HepG2 (cell line): ENCODE data around the gene NEDD4L. TPM values are rescaled to one million over a fixed set of nuclear protein-coding genes. Genes with fewer than 3 reads are reported as not detected.

ENCODE experiments used
- CEBPB ChIP-seq: IDR thresholded peaks from 2 replicates; pipeline ENCODE4 v1.6.1; 2011; ENCODE audit warnings: low read depth, low read length, improper control_type of control experiment, borderline replicate concordance
- CENPX ChIP-seq: sonication (generic); formaldehyde crosslinking; IDR thresholded peaks from 2 replicates; pipeline ENCODE4 v1.9.0; 2021; ENCODE audit warnings: mild to moderate bottlenecking, missing genetic modification reagents, moderate library complexity
- CHD4 ChIP-seq: fragments of 200-600 bp; sonication (generic); IDR thresholded peaks from 2 replicates; pipeline ENCODE4 v1.7.0; 2017; ENCODE audit warnings: mild to moderate bottlenecking, low read length, borderline replicate concordance
- FOSL2 ChIP-seq: sonication (generic); formaldehyde crosslinking; IDR thresholded peaks from 2 replicates; pipeline ENCODE4 v1.4.0; 2020; ENCODE audit warnings: missing genetic modification reagents
- FOXP1 ChIP-seq, 2 experiments: fragments of 450-650 bp in 1 of 2; IDR thresholded peaks; 2 replicates each; pipeline ENCODE4 v1.6.1; 2017 to 2018; ENCODE audit warnings: antibody characterized with exemption in 1 of 2
- GATA4 ChIP-seq: sonication (generic); IDR thresholded peaks from 2 replicates; pipeline ENCODE4 v1.6.1; 2016; ENCODE audit warnings: antibody characterized with exemption, low read depth, borderline replicate concordance
- GATAD2A ChIP-seq: IDR thresholded peaks from 2 replicates; pipeline ENCODE4 v1.6.1; 2016
- HNF1B ChIP-seq: sonication (generic); formaldehyde crosslinking; IDR thresholded peaks from 2 replicates; pipeline ENCODE4 v1.5.1; 2020; ENCODE audit warnings: mild to moderate bottlenecking, moderate library complexity, missing genetic modification reagents
- KLF6 ChIP-seq: IDR thresholded peaks from 2 replicates; pipeline ENCODE4 v1.8.0; 2016; ENCODE audit warnings: missing biosample characterization, missing genetic modification reagents
- MED1 ChIP-seq: sonication (generic); formaldehyde crosslinking; IDR thresholded peaks from 2 replicates; pipeline ENCODE4 v1.4.0; 2020; ENCODE audit warnings: missing genetic modification reagents
- PPARG ChIP-seq: conservative IDR thresholded peaks from 2 replicates; pipeline ENCODE4 v1.6.1; 2016; ENCODE audit warnings: missing biosample characterization, missing genetic modification reagents
- RARA ChIP-seq: IDR thresholded peaks from 2 replicates; pipeline ENCODE4 v1.6.1; 2016; ENCODE audit warnings: missing genetic modification reagents, missing compliant biosample characterization
- RXRB ChIP-seq: IDR thresholded peaks from 2 replicates; pipeline ENCODE4 v1.6.1; 2016; ENCODE audit warnings: borderline replicate concordance, missing genetic modification reagents, missing compliant biosample characterization
- SOX13 ChIP-seq, 3 experiments: fragments of 450-650 bp in 1 of 3; sonication (generic) in 1 of 3; formaldehyde crosslinking in 1 of 3; IDR thresholded peaks in 2 of 3; conservative IDR thresholded peaks in 1 of 3; 2 replicates each; pipeline versions ENCODE4 v1.5.0 to v1.6.1; 2016 to 2020; ENCODE audit warnings: antibody characterized with exemption in 1 of 3, mild to moderate bottlenecking in 1 of 3, missing compliant biosample characterization in 1 of 3, missing genetic modification reagents in 1 of 3, moderate library complexity in 1 of 3
- SOX5 ChIP-seq: IDR thresholded peaks from 2 replicates; pipeline ENCODE4 v1.6.1; 2016; ENCODE audit warnings: borderline replicate concordance
- STAT5B ChIP-seq: sonication (generic); formaldehyde crosslinking; IDR thresholded peaks from 2 replicates; pipeline ENCODE4 v1.4.0; 2020; ENCODE audit warnings: missing genetic modification reagents
- THRA ChIP-seq: sonication (generic); formaldehyde crosslinking; IDR thresholded peaks from 2 replicates; pipeline ENCODE4 v1.4.0; 2020; ENCODE audit warnings: missing genetic modification reagents, borderline replicate concordance
- ZHX2 ChIP-seq, 2 experiments: sonication (generic) in 1 of 2; formaldehyde crosslinking in 1 of 2; IDR thresholded peaks; 2 replicates each; pipeline versions ENCODE4 v1.6.1 to v1.9.0; 2014 to 2022; ENCODE audit warnings: antibody characterized with exemption in 1 of 2, borderline replicate concordance in 1 of 2, inconsistent platforms in 1 of 2, low read depth in 1 of 2, missing genetic modification reagents in 1 of 2
- ZNF335 ChIP-seq: sonication (generic); formaldehyde crosslinking; IDR thresholded peaks from 2 replicates; pipeline ENCODE4 v1.4.0; 2020; ENCODE audit warnings: missing genetic modification reagents
- ZNF670 ChIP-seq: sonication (generic); formaldehyde crosslinking; IDR thresholded peaks from 2 replicates; pipeline ENCODE4 v1.8.0; 2022; ENCODE audit warnings: mild to moderate bottlenecking, missing genetic modification reagents, borderline replicate concordance
- ZSCAN12 ChIP-seq: sonication (generic); formaldehyde crosslinking; IDR thresholded peaks from 2 replicates; pipeline ENCODE4 v1.9.0; 2021; ENCODE audit warnings: mild to moderate bottlenecking, missing genetic modification reagents
- ZSCAN9 ChIP-seq: IDR thresholded peaks from 2 replicates; pipeline ENCODE4 v1.6.1; 2016; ENCODE audit warnings: borderline replicate concordance
- polyA plus RNA-seq, 8 experiments: library from polyadenylated mRNA; depleted of rRNA in 3 of 8; stranded (reverse) in 7 of 8; unstranded in 1 of 8; fragments of >200 nt; fragmentation: Illumina TruSeq in 4 of 8; extraction: Trizol in 4 of 8; gene quantifications; 2 replicates each; pipeline versions ENCODE4 v1.2.1 to v1.2.3, GENCODE V29; 2011 to 2016; ENCODE audit warnings: low read depth in 4 of 8, missing spikeins in 1 of 8, mixed read lengths in 1 of 8; ENCODE audit not compliant: insufficient read depth in 1 of 8
- total RNA-seq, 5 experiments: library from RNA; depleted of rRNA; stranded (reverse); fragments of >200 nt; fragmentation: Illumina TruSeq; extraction: Trizol; gene quantifications; 2 replicates each; pipeline ENCODE4 v1.2.3, GENCODE V29; 2016; ENCODE audit warnings: low read depth in 1 of 5

NEDD4L gene
- total and polyA plus RNA-seq, 2 of the 13 experiments (the other 11 are each of a cell fraction or from before 2014, with no cell fraction given) = 168 to 390 TPM

GRCh38 chr18:58417752-58418151 is 373.7 kb downstream of the NEDD4L start (continued):
- TF ChIP-seq ZHX2 (IDR thresholded peaks at IDR 0.05; ENCODE audit: low read depth) = 0 out of 2 replicates have a peak, but pooled peaks have one; percentile 13
- TF ChIP-seq ZHX2 (CRISPR knock-in tag; IDR thresholded peaks at IDR 0.05; ENCODE audit: borderline replicate concordance) = no peak
- TF ChIP-seq HNF1B (CRISPR knock-in tag) = 0 out of 2 replicates have a peak, but pooled peaks have one; percentile 7
- peak; percentile 41; the same call in 1 of the 2 replicates for TF ChIP-seq GATA4
- peak; percentile 17; the same call in 1 of the 2 replicates for TF ChIP-seq CHD4
- peak; percentile 35; the same call in 1 of the 2 replicates for TF ChIP-seq ZNF670 (CRISPR knock-in tag)
- no peak for TF ChIP-seq STAT5B (CRISPR knock-in tag)
- no peak for TF ChIP-seq ZSCAN9 (CRISPR knock-in tag)
- peak; percentile 94 for TF ChIP-seq MED1
- TF ChIP-seq KLF6 (CRISPR knock-in tag) = 0 out of 2 replicates have a peak, but pooled peaks have one; percentile 64
- no peak for TF ChIP-seq FOXP1 (IDR thresholded peaks at IDR 0.05)
- peak; percentile 36; the same call in 1 of the 2 replicates for TF ChIP-seq FOXP1 (CRISPR knock-in tag; IDR thresholded peaks at IDR 0.05)
- TF ChIP-seq ZSCAN12 (CRISPR knock-in tag) = no peak
- peak; percentile 68; the same call in 1 of the 2 replicates for TF ChIP-seq SOX5 (CRISPR knock-in tag)
- TF ChIP-seq PPARG = peak; percentile 84
- TF ChIP-seq THRA (CRISPR knock-in tag) = peak; percentile 57; the same call in 1 of the 2 replicates
- TF ChIP-seq GATAD2A = peak; percentile 60; the same call in 1 of the 2 replicates
- peak; percentile 75 for TF ChIP-seq RXRB (CRISPR knock-in tag)
- peak; percentile 75 for TF ChIP-seq FOSL2 (CRISPR knock-in tag)
- TF ChIP-seq SOX13 (IDR thresholded peaks at IDR 0.05) = peak; percentile 34; the same call in 1 of the 2 replicates
- TF ChIP-seq SOX13 (CRISPR knock-in tag; conservative IDR thresholded peaks at IDR 0.05 in 1 of 2, IDR thresholded peaks at IDR 0.05 in 1 of 2) = peak in 1 of 2 experiments; percentile 79; a peak in 2 of 4 replicates
- peak; percentile 19; the same call in 1 of the 2 replicates for TF ChIP-seq ZNF335
- peak; percentile 71; the same call in 1 of the 2 replicates for TF ChIP-seq CEBPB
- peak; percentile 74 for TF ChIP-seq RARA (CRISPR knock-in tag)
- TF ChIP-seq CENPX (CRISPR knock-in tag) = no peak
